NOMO-1 treated with DMSO at 0.1 percent for 48 hours (cell line): ENCODE measurements around the gene PMEPA1.

Experiments
- DNase-seq: peaks from one replicate; lab custom pipeline; 2025; ENCODE audit not compliant: unreplicated experiment; lab: John Stamatoyannopoulos, UW

Gene PMEPA1

DNA sequence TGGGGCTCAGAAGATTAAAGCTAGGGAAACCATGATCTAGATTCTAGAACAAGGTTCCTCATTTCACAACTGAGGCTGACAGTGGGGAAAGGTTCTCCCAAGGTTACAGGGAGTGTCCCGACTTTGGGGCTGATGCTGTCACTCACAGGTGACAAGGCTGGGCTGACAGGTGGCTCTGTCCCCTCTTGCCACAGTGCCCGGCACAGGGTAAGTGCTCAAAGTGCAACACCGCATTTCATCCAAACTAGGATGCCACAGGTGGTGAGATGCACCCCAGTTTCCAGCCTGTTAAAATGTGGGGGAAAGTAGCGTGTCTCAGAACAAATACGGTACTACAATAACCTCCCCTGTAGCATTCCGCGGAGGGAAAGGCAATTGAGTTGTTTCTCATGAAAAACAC, 97.4 kb downstream of the PMEPA1 start:
- DNase-seq: no peak

- DNase-seq: no peak
Measured at GRCh38 chr20:57611586-57612311, 98.1 kb downstream of the PMEPA1 start.

GRCh38 chr20:57610261-57610952, 99.4 kb downstream of the PMEPA1 start:
- DNase-seq: no peak

DNA sequence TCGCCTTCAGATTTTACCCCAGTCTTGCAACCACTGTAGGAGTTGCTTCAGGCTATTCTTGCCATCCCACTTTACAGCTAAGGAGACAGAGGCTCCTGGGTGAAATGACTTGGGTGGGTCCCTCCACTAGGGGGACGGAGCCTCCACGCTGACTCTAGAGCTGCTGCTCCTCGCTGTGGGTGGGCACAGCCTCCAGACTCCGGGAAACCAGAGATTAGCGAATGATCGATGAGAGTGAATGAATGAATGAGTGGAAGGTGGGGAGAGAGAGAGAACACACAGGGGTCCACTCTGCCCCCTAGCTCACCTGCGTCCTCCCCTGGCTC, 100.0 kb downstream of the PMEPA1 start:
- no peak for DNase-seq

- DNase-seq: no peak
Measured at GRCh38 chr20:57609086-57609841, 100.6 kb downstream of the PMEPA1 start.

GRCh38 chr20:57608516-57608915, 101.3 kb downstream of the PMEPA1 start:
- no peak for DNase-seq

- DNase-seq: no peak
Measured at GRCh38 chr20:57605878-57606277, 103.9 kb downstream of the PMEPA1 start.

DNA sequence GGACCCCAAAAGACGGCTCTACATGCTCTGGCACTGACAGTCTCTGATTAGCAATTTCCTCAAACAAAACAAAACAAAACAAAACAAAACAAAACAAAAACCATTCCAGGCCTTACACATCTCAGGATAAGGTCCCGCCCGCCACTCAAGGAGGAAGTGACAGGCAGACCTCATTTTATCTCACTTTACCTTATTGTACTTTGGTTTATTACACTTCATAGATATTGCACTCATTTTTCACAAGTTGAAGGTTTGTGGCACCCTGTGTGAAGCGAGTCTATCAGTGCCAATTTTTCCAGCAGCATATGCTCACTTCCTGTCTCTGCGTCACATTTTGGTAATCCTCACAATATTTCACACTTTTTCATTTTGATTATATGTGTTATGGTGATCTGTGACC, 104.8 kb downstream of the PMEPA1 start:
- no peak for DNase-seq

DNA sequence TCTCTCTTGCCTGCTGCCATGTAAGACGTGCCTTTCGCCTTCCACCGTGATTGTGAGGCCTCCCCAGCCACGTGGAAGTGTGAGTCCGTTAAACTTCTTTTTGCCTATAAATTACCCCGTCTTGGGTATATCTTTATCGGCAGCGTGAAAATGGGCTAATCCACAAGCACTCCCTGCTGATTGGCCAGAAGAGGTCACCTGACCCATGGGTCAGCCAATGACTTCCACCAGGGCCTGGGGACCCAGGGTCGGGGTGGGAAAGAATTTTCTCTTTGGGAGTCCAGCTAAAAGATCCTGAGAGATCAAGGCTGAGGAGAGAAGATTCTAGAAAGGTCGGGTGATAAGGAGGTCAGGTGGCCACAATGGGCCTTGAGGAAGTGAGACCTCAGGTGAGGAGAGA, 106.7 kb downstream of the PMEPA1 start:
- DNase-seq: no peak

DNA sequence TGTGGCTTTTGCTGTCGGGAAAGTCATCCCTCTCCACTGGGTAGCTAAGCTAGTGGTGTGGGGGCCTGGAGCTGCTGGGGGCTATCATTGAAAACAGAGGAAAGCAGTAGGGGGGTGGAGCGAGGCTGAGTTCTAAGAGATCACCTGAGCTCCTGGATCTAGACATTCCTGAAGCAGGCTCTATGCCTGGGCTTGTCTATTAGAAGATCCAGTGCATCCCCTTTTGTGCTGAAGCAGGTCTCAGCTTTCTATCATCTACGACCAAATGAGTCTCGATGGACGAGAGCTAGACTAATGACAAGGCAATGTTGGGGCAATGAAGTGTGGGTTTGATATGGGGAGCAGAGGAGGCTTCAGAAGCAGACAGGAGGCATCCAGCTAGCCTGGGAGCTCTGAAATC, 108.1 kb downstream of the PMEPA1 start:
- DNase-seq: no peak

DNA sequence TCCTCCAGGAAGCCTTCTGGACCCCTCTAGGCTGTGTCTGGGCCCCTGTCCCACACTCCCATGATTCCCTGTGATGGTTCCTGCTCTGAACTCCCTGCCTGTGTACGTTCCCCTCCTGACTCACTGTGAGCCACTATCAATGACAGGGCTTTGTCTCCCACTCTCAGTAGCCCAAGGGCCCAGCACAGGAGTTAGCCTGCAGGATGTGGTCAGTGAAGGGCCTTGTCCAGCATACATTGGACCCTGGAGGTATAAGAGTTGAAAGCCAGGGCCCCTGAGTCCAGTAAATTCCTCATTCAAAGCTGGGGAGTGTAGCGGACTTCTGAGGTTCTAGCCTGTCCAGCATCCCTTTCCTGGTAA, 108.6 kb downstream of the PMEPA1 start:
- no peak for DNase-seq

- DNase-seq: no peak
Measured at GRCh38 chr20:57600320-57601210, 109.2 kb downstream of the PMEPA1 start.

GRCh38 chr20:57598491-57598890, 111.3 kb downstream of the PMEPA1 start:
- DNase-seq: no peak
